ENCODE measurements around the gene DHCR24.
A peak's percentile ranks its signal among the peaks of the same experiment; 100 is the strongest.
"Not testable (repeated sequence)": the region's sequence is repeated elsewhere in the genome, so short reads cannot be mapped to it uniquely, and the experiment has no call there.

DHCR24 gene

GRCh38 chr1:54922040-54922761 lies 35.2 kb upstream of the DHCR24 start:
- Histone ChIP-seq H3K4me3 (ENCODE audit: extremely low read depth, insufficient read depth, low read length, poor library complexity, severe bottlenecking) (no peak overlapping the region), H3K4me1 (ENCODE audit: control insufficient read depth, insufficient read depth, low read length, poor library complexity, severe bottlenecking) (no peaks in the 10 kb centered on the region), H3K27ac (ENCODE audit: low read depth, low read length, severe bottlenecking) (no peak overlapping the region), H3K9me3 (ENCODE audit: control insufficient read depth, low read length) (no peaks in the 10 kb centered on the region), H3K36me3 (ENCODE audit: control insufficient read depth, insufficient read depth, low read length) (no peaks in the 10 kb centered on the region)
- 88% methylated on average over 1 of the region's 4 CpGs; no CpG with 5 or more reads in 1 of the 2 experiments for WGBS, 2 experiments (ENCODE audit: insufficient coverage in 2 of 2)

GRCh38 chr1:54919367-54920359 lies 32.7 kb upstream of the DHCR24 start:
- Histone ChIP-seq H3K4me3 (ENCODE audit: extremely low read depth, insufficient read depth, low read length, poor library complexity, severe bottlenecking) (no peak overlapping the region), H3K4me1 (ENCODE audit: control insufficient read depth, insufficient read depth, low read length, poor library complexity, severe bottlenecking) (no peaks in the 10 kb centered on the region), H3K27ac (ENCODE audit: low read depth, low read length, severe bottlenecking) (no peak overlapping the region), H3K9me3 (ENCODE audit: control insufficient read depth, low read length) (no peaks in the 10 kb centered on the region), H3K36me3 (ENCODE audit: control insufficient read depth, insufficient read depth, low read length) (no peaks in the 10 kb centered on the region)
- 86 to 95% methylated on average over 4 of the region's 6 CpGs for WGBS, 2 experiments (ENCODE audit: insufficient coverage in 2 of 2)

GRCh38 chr1:54911076-54911475 lies 24.1 kb upstream of the DHCR24 start:
- not testable (repeated sequence) for H3K4me3 ChIP-seq (ENCODE audit: extremely low read depth, insufficient read depth, low read length, poor library complexity, severe bottlenecking); H3K9me3 ChIP-seq (ENCODE audit: control insufficient read depth, low read length); H3K27ac ChIP-seq (ENCODE audit: low read depth, low read length, severe bottlenecking); H3K36me3 ChIP-seq (ENCODE audit: control insufficient read depth, insufficient read depth, low read length); H3K4me1 ChIP-seq (ENCODE audit: control insufficient read depth, insufficient read depth, low read length, poor library complexity, severe bottlenecking)
- WGBS, 2 experiments (ENCODE audit: insufficient coverage in 2 of 2) = 90 to 94% methylated on average over 9 of the region's 14 CpGs

DNA sequence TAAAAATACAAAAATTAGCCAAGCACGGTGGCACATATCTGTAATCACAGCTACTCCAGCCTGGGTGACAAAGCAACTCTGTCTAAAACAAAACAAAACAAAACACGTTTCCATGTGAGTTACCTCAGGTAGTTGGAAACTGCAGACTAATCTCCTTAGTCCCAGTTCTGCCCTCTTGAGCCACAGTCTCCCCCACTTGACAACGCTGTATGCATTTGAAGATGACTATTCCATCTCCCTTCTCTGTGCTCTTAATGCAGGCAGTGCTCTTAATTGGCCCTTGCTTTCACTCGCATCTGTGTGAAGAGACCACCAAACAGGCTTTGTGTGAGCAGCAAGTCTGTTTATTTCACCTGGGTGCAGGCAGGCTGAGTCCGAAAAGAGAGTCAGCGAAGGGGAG lies 19.6 kb upstream of the DHCR24 start:
- H3K27ac ChIP-seq (ENCODE audit: low read depth, low read length, severe bottlenecking) = no peak overlapping the region
- WGBS, 2 experiments (ENCODE audit: insufficient coverage in 2 of 2) = 76 to 92% methylated on average over 4 to 5 of the region's 6 CpGs
- H3K4me1 ChIP-seq (ENCODE audit: control insufficient read depth, insufficient read depth, low read length, poor library complexity, severe bottlenecking) = peaks cover 10% of the 10 kb centered on the region
- no peak overlapping the region for H3K4me3 ChIP-seq (ENCODE audit: extremely low read depth, insufficient read depth, low read length, poor library complexity, severe bottlenecking)
- no peaks in the 10 kb centered on the region for H3K9me3 ChIP-seq (ENCODE audit: control insufficient read depth, low read length)
- no peaks in the 10 kb centered on the region for H3K36me3 ChIP-seq (ENCODE audit: control insufficient read depth, insufficient read depth, low read length)

- WGBS, 2 experiments (ENCODE audit: insufficient coverage in 2 of 2) = 52 to 55% methylated on average over 2 of the region's 2 CpGs
These were observed 17.6 kb upstream of the DHCR24 start for GRCh38 chr1:54904476-54905048.

GRCh38 chr1:54894271-54894670 lies 7.3 kb upstream of the DHCR24 start:
- no peak overlapping the region for H3K4me3 ChIP-seq (ENCODE audit: extremely low read depth, insufficient read depth, low read length, poor library complexity, severe bottlenecking)
- WGBS, 2 experiments (ENCODE audit: insufficient coverage in 2 of 2) = no CpG with 5 or more reads among the region's 1 CpG
- no peaks in the 10 kb centered on the region for H3K9me3 ChIP-seq (ENCODE audit: control insufficient read depth, low read length)
- no peaks in the 10 kb centered on the region for H3K4me1 ChIP-seq (ENCODE audit: control insufficient read depth, insufficient read depth, low read length, poor library complexity, severe bottlenecking)
- no peak overlapping the region for H3K27ac ChIP-seq (ENCODE audit: low read depth, low read length, severe bottlenecking)
- H3K36me3 ChIP-seq (ENCODE audit: control insufficient read depth, insufficient read depth, low read length) = no peaks in the 10 kb centered on the region

More at GRCh38 chr1:54904476-54905048, 17.6 kb upstream of the DHCR24 start:
- Histone ChIP-seq H3K4me3 (ENCODE audit: extremely low read depth, insufficient read depth, low read length, poor library complexity, severe bottlenecking) (no peak overlapping the region), H3K4me1 (ENCODE audit: control insufficient read depth, insufficient read depth, low read length, poor library complexity, severe bottlenecking) (peaks cover 10% of the 10 kb centered on the region), H3K9me3 (ENCODE audit: control insufficient read depth, low read length) (no peaks in the 10 kb centered on the region), H3K27ac (ENCODE audit: low read depth, low read length, severe bottlenecking) (no peak overlapping the region), H3K36me3 (ENCODE audit: control insufficient read depth, insufficient read depth, low read length) (no peaks in the 10 kb centered on the region)

DNA sequence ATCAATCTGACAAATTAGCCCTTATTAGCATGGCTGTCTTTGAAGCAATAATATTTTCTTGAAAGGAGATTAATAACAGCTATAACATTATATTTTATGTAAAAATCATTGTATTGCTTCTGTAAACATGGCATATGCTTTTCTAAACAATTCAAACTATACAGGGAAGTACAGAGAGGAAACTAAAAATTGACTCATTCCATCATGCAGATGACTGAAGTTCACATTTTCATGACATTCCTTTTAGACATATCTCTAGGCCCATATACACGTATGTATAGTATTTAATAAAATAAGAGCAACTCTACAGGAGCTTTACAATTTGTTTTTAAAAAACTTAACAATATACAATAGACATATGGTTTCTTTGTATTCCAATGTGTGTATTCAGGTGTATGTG lies 5.6 kb upstream of the DHCR24 start:
- H3K9me3 ChIP-seq (ENCODE audit: control insufficient read depth, low read length) = no peaks in the 10 kb centered on the region
- no peak overlapping the region for H3K27ac ChIP-seq (ENCODE audit: low read depth, low read length, severe bottlenecking)
- peaks cover 9% of the 10 kb centered on the region for H3K4me1 ChIP-seq (ENCODE audit: control insufficient read depth, insufficient read depth, low read length, poor library complexity, severe bottlenecking)
- H3K36me3 ChIP-seq (ENCODE audit: control insufficient read depth, insufficient read depth, low read length) = no peaks in the 10 kb centered on the region
- WGBS, 2 experiments (ENCODE audit: insufficient coverage in 2 of 2) = no CpG with 5 or more reads among the region's 1 CpG
- H3K4me3 ChIP-seq (ENCODE audit: extremely low read depth, insufficient read depth, low read length, poor library complexity, severe bottlenecking) = no peak overlapping the region

DNA sequence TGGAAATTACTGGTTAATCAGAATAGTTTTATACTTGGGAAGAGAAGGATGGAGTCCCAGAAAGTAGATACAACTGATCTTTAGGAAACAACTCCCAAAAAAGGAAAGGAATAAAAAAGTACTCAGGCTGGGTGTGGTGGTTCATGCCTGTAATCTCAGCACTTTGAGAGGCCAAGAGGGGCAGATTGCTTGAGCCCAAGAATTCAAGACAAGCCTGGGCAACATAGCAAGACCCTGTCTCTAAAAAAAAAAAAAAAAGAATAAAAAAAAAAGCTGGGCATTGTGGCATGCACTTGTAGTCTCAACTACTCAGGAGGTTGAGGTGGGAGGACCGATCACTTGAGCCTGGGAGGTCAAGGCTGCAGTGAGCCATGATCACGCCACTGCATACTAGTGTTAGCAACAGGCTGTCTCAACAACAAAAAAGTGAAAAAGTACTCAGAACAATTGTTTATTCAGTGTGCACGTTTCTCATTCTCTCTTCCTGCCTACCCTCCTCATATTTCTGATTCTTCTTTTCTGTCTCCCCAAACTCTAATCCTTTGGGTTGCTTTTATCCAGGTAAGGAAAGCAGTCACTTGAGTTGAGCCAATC lies 2.2 kb upstream of the DHCR24 start:
- H3K36me3 ChIP-seq (ENCODE audit: control insufficient read depth, insufficient read depth, low read length) = peaks cover 18% of the 10 kb centered on the region
- WGBS, 2 experiments (ENCODE audit: insufficient coverage in 2 of 2) = 88 to 91% methylated on average over 2 to 3 of the region's 3 CpGs
- H3K27ac ChIP-seq (ENCODE audit: low read depth, low read length, severe bottlenecking) = no peak overlapping the region
- H3K4me1 ChIP-seq (ENCODE audit: control insufficient read depth, insufficient read depth, low read length, poor library complexity, severe bottlenecking) = peaks cover 23% of the 10 kb centered on the region
- H3K4me3 ChIP-seq (ENCODE audit: extremely low read depth, insufficient read depth, low read length, poor library complexity, severe bottlenecking) = no peak overlapping the region
- no peaks in the 10 kb centered on the region for H3K9me3 ChIP-seq (ENCODE audit: control insufficient read depth, low read length)

DNA sequence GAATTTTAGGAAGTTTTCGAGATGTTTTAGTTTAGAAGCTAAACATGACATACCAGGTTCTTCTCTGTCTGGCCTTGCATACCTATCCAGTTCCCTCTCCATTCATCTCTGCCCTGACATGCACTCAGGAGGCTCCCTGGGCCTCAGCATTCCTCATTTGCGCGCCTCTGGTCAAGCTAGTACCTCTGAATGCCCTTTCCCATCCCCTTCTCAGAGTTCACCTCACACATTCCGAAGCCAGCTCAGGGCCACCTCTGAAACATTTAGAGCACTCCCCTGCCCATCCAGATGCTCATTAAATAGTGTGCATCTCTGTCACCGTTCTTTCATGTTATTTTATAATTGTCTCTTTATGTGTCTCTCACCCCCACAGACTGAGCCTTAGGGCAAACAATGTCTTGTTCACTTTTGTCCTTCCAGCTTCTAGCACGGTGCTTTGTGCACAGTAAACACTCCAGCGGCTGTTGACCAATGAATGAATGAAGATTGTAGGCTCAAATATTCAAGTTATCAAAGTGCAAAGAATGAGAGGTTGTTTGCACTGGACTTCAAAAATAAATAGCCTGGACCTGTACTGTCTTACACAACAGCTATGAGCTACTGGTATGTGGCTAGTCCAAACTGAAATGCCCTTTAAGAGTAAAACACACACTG lies 1.2 kb upstream of the DHCR24 start:
- peaks cover 33% of the 10 kb centered on the region for H3K4me1 ChIP-seq (ENCODE audit: control insufficient read depth, insufficient read depth, low read length, poor library complexity, severe bottlenecking)
- 61 to 63% methylated on average over 6 to 7 of the region's 7 CpGs for WGBS, 2 experiments (ENCODE audit: insufficient coverage in 2 of 2)
- H3K36me3 ChIP-seq (ENCODE audit: control insufficient read depth, insufficient read depth, low read length) = peaks cover 29% of the 10 kb centered on the region
- H3K4me3 ChIP-seq (ENCODE audit: extremely low read depth, insufficient read depth, low read length, poor library complexity, severe bottlenecking) = peak overlapping the region; percentile 95
- H3K27ac ChIP-seq (ENCODE audit: low read depth, low read length, severe bottlenecking) = peak overlapping the region; percentile 67
- no peaks in the 10 kb centered on the region for H3K9me3 ChIP-seq (ENCODE audit: control insufficient read depth, low read length)

DNA sequence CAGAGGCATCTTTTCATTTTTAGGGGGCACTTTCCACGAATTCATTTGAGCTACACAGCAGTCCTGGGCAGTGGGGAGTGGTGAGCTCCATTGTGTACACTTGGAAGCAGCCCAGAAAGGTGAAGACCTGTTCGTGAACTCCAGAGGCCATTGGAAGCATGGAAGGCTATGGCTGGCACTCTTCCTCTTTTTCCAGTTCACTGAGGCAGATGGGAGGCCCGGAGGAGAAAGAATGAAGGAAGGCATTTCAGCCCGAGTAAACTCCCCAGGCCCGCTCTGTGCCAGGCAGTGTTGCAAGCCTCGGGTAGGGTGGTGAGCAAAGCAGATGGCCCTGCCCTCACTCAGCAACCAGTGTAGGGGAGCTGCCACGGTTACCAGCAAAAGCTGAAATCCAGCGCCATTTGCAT lies 673 bp upstream of the DHCR24 start:
- Histone ChIP-seq H3K4me1 (ENCODE audit: control insufficient read depth, insufficient read depth, low read length, poor library complexity, severe bottlenecking) (peaks cover 36% of the 10 kb centered on the region), H3K9me3 (ENCODE audit: control insufficient read depth, low read length) (no peaks in the 10 kb centered on the region), H3K36me3 (ENCODE audit: control insufficient read depth, insufficient read depth, low read length) (peaks cover 34% of the 10 kb centered on the region), H3K27ac (ENCODE audit: low read depth, low read length, severe bottlenecking) (peak overlapping the region; percentile 67), H3K4me3 (ENCODE audit: extremely low read depth, insufficient read depth, low read length, poor library complexity, severe bottlenecking) (peak overlapping the region; percentile 95)
- WGBS, 2 experiments (ENCODE audit: insufficient coverage in 2 of 2) = 4 to 11% methylated on average over 5 to 6 of the region's 8 CpGs
